Neural progenitor cell (in vitro differentiated cells): Measurements from ENCODE around the gene FBXW5.

ENCODE experiments used
- EZH2phosphoT487 ChIP-seq: fragments of 200-600 bp; sonication (generic); IDR thresholded peaks from 2 replicates; pipeline ENCODE4 v1.6.1; 2017; ENCODE audit warnings: antibody characterized with exemption
- TF ChIP-seq, protein P1 (sequence below): fragments of 200-600 bp; sonication (generic); IDR thresholded peaks from 2 replicates; pipeline ENCODE4 v1.5.1; 2017; ENCODE audit warnings: antibody characterized with exemption, mild to moderate bottlenecking

DNA sequence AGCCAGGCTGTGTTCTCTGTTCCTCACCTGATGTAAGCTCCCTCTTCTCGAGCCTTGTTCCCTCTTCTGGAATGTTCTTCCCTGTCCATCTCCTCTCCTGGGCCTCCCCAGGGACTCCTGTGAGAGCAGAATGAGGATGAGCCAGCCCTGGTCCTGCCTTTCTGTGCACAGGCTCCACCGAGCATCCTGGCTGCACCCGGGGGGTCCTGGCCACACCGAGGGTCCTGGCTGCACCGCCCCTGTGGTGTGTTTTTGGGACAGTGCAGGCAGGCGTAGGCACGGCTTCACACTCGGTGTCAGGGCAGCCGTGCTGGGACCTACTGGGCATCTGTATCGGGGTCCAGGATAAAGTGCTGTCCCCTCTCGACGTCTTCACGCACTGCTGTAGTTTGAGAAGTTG lies 17.8 kb downstream of the FBXW5 start:
- TF ChIP-seq, protein P1, sequence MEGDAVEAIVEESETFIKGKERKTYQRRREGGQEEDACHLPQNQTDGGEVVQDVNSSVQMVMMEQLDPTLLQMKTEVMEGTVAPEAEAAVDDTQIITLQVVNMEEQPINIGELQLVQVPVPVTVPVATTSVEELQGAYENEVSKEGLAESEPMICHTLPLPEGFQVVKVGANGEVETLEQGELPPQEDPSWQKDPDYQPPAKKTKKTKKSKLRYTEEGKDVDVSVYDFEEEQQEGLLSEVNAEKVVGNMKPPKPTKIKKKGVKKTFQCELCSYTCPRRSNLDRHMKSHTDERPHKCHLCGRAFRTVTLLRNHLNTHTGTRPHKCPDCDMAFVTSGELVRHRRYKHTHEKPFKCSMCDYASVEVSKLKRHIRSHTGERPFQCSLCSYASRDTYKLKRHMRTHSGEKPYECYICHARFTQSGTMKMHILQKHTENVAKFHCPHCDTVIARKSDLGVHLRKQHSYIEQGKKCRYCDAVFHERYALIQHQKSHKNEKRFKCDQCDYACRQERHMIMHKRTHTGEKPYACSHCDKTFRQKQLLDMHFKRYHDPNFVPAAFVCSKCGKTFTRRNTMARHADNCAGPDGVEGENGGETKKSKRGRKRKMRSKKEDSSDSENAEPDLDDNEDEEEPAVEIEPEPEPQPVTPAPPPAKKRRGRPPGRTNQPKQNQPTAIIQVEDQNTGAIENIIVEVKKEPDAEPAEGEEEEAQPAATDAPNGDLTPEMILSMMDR = no peak
- no peak for TF ChIP-seq EZH2phosphoT487
